GM18909 (cell line): ENCODE measurements around the gene HSPA1L.
"Not testable (repeated sequence)": the region's sequence is repeated elsewhere in the genome, so short reads cannot be mapped to it uniquely, and the experiment has no call there.

Source experiments
- ATAC-seq: cut with Tn5 transposase; IDR thresholded peaks from one replicate; pipeline ENCODE4 v1.9.1; 2021; ENCODE audit warnings: mild to moderate bottlenecking; ENCODE audit not compliant: unreplicated experiment, poor library complexity

The HSPA1L gene

GRCh38 chr6:31817929-31818511 is 2.9 kb upstream of the HSPA1L start:
- not testable (repeated sequence) for ATAC-seq

- not testable (repeated sequence) for ATAC-seq
These were observed 2.2 kb upstream of the HSPA1L start for GRCh38 chr6:31817133-31817928.

GRCh38 chr6:31814677-31815024 is 432 bp downstream of the HSPA1L start:
- ATAC-seq: no peak

GRCh38 chr6:31813465-31813849 is 1.6 kb downstream of the HSPA1L start:
- no peak for ATAC-seq

GRCh38 chr6:31811645-31812044 is 3.4 kb downstream of the HSPA1L start:
- no peak for ATAC-seq

DNA sequence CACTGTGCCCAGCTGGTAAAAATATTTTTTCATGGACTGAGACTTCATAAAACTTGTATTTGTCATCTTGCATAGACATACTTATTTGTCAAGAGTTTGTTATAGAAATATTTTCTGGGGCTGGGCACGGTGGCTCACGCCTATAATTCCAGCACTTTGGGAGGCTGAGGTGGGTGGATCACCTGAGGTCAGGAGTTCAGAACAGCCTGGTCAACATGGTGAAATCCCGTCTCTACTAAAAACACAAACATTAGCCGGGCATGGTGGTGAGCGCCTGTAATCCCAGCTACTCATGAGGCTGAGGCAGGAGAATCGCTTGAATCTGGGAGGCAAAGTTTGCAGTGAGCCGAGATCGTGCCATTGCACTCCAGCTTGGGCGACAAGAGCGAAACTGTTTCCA is 6.5 kb downstream of the HSPA1L start:
- not testable (repeated sequence) for ATAC-seq

DNA sequence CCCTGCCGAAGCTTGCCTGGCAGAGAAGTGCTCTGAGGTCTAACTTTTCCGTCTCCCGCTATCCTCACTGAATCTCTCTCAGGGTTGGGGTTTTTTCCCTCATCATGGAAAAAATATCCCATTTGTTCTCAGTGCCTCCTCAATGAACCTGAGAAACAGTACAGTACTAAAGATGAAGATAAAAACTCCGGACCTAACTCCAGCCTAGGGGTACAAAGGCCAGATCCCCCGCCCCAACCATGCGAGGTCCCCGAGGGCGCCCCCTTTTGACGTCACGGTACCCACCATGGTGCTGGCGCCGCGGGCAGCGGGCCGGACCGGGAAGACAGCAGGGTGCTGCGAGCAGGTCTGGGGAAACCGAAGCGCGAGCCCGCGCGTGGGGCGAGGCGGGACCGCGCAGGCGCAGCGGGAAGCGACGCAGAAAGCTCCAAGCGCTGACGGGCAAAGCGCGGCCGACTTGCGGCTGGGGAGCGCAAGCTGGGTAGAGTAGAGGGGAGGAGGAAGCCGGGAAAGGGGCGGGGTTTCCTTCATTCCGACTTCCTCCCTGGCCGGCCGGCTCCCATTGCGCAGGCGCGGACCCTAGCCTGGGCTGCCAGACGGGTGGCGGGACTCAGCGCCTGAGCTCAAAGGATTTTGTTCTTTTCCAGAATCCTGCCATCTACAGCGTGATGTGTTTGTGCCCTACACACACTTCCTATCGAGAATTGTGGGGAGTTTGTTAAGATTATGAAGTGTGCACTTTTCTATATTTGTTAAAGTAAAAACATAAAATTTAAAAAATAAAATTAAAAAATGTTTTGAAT is 8.4 kb downstream of the HSPA1L start, which contains the start of gene LSM2:
TSS of gene LSM2 (minus strand) at position 497 of the 803 bp plus-strand sequence. CDS start at position 288, 209 bp downstream.
- peak; percentile 90 for ATAC-seq

GRCh38 chr6:31805939-31806469 is 9.1 kb downstream of the HSPA1L start:
- ATAC-seq: no peak

DNA sequence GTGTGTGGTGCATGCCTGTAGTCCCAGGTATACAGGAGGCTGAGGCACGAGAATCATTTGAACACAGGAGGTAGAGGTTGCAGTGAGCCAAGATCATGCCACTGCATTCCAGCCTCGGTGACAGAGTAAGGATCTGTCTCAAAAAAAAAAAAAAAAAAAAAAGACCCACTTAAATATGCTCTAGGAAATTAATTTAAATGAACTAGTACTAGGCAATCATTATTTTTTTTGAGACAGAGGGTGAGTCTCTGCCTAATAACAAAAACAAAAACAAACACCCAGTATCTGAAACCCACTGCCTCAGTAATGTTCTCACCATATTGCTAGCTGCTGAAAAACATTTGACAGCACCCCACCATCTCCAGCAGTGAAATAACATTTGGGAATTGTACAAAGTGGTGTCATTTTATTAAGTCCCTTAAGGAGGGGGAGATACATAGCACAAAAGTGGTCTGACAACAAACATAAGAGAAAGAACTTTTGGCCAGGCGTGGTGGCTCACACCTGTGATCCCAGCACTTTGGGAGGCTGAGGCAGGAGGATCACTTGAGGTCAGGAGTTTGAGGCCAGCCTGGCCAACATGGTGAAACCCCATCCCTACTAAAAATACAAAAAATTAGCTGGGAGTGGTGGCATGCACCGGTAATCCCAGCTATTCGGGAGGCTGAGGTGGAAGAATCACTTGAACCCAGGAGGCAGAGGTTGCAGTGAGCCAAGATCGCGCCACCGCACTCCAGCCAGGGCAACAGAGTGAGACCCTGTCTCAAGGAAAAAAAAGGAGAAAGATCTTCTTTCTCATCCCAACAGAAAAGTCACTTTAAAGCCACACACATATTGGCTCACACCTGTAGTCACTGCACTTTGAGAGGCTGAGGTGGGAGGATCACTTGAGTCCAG is 13.8 kb downstream of the HSPA1L start:
- ATAC-seq: not testable (repeated sequence)

GRCh38 chr6:31799781-31800180 is 15.3 kb downstream of the HSPA1L start:
- ATAC-seq: no peak

DNA sequence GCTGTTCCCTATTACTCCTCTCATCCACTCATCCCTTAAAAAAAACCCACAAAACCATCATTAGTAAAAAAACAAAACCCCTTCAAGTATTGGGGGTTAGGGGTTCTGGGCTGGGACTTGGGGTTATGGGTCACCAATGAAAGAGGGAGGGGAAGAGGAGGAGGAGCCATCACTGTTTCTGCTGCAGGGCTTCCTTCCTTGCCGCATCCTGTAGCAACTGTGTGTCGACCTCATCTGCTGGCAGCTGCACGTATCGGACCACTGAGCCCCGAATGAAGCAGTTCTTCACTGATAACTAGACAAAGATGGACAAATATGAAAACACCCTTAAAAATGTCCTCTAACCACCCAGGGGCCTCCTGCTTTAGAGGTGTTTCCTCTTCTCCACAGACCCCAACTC is 17.5 kb downstream of the HSPA1L start:
- no peak for ATAC-seq

- no peak for ATAC-seq
These were observed 18.1 kb downstream of the HSPA1L start for GRCh38 chr6:31796993-31797385.

DNA sequence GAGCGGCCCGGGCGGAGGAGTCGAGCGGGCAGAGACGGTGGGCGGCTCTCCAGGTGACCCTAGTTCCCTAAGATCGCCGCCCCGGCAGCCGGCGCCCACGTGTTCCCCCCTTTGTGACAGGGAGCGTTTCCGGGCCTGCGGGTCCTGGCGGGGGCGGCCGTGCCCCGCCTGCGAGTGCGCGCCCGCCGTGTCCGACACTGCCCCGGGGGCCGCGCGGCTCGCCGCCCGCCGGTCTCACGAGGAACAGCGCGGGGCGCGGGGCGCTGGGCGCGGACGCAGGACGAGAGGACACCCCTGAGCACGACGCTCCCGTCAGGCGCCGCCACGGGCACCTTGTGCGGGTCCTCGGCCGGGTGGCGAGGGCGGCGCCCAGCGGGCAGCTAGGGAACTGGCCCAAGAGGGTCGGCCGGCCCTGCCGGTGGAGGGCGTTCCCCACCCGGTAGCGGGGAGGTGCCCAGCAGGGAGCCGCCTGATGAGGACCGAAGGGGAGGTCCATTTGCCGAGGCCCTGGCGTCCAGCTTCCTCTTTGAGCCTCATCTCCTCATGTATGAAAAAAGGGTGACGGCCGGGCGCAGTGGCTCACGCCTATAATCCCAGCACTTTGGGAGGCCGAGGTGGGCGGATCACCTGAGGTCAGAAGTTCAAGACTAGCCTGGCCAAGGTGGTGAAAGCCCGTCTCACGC is 19.3 kb downstream of the HSPA1L start, which contains the start of gene VARS1:
TSS of gene VARS1 (minus strand) at position 137 of the 683 bp plus-strand sequence. CDS start 535 bp downstream, outside the sequence.
- ATAC-seq: peak; percentile 74

GRCh38 chr6:31794866-31795615 is 20.0 kb downstream of the HSPA1L start:
- ATAC-seq: peak; percentile 18

- no peak for ATAC-seq
These were observed 20.7 kb downstream of the HSPA1L start for GRCh38 chr6:31794294-31794865.

DNA sequence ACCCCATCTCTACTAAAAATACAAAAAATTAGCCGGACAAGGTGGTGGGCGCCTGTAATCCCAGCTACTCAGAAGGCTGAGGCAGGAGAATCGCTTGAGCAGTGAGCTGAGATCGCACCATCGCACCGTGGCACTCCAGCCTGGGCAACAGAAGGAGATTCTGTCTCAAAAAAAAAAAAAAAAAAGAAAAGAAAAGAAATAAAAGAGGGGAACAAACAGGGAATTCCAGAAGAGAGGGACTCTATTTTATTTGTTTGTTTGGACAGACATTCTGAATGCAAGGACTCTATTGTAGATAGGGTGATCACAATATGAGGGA is 21.2 kb downstream of the HSPA1L start:
- not testable (repeated sequence) for ATAC-seq

GRCh38 chr6:31792761-31793171 is 22.3 kb downstream of the HSPA1L start:
- no peak for ATAC-seq

GRCh38 chr6:31792090-31792374 is 23.1 kb downstream of the HSPA1L start:
- ATAC-seq: no peak
